HL-60/S4 treated with phorbol 12-myristate 13-acetate at 8.2 ng/mL for 4 days and 3 days (cell line): ENCODE results near the gene CRIP1.

Source experiments
- in situ Hi-C: fragments of 300-500 bp; cut with MboI; formaldehyde crosslinking; loops from 2 replicates; pipeline ENCODE4 v1.15.0; 2022; ENCODE audit warnings: low sequenced_read_pairs

Gene CRIP1, protein sequence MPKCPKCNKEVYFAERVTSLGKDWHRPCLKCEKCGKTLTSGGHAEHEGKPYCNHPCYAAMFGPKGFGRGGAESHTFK

DNA sequence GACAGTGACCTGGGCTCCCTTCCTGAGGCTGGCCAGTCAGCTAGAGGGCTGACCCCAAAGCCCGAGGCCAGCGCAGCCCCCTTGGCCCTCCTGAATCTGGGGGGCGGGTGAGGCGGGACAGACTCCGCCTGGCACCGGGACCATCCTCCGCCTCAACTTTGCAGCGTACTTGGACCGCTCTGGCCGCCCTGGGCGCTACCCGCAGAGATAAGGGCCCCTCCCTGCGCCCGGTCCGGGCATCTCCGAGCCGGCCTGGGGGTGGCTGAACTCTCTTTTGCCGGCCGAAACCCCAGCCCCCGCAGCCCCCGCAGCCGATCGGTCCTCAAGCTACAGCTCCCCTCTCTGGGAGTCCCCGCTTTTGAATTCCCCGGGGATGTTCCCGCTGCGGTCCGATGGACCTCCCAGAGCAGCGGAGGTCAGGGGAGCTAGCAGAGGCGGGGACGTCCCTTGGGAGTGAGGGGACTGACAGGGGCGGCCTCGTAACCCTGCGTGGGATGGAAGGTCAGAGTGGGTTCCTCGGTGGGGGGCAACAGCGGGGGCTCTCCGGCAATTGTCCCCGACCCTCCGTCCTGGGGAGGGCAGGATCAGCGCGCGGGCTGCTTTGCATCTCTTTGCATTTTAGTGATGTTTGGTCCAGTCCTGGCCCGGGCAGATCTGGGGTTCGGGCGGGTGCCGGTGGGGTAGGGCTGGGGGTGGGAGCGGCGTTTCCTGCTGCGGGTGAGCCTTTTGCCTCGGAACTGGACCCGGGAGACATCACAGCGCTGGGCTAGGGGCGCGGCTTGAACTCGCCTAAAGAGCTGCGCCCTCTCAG, at the start of gene CRIP1:
Gene CRIP1 (plus strand): TSS at position 724 of the 811 bp plus-strand sequence. CDS start 374 bp downstream, outside the sequence.
- in situ Hi-C loops = loop anchor here (10.0 kb wide), 1 partner anchor 112 kb away; no protein-coding TSS in a partner anchor

DNA sequence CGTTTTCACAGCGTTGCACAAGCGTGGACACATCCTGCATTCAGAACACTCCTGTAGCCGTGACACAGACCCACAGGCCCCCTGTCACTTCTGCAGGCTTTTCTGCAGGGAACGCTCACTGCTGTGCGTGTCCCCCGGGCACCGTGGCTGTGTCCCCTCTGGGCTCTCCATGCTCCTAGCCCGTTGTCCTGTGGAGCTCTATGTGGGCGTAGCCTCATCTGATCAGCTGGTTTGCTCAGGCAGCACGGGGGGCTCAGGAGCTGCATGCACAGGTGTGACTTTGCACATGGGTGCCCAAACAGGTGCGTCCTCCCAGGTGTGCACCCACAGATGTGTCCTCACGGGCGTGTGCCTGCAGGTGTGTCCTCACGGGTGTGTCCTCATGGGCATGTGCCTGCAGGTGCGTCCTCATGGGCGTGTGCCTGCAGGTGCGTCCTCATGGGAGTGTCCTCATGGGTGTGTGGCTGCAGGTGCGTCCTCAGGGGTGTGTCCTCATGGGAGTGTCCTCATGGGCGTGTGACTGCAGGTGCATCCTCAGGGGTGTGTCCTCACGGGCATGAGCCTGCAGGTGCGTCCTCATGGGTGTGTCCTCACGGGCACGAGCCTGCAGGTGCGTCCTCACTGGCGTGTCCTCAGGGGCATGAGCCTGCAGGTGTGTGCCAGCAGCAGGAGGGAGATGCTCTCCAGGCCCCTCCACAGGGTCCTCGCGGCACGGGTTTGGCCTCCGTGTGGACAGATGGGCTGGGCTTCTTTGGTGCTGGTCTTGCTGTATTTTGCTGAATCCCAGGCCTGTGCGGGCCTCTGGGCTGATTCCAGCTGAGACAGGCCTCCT, 49.6 kb upstream of the CRIP1 start:
- in situ Hi-C loops = no loop called here

DNA sequence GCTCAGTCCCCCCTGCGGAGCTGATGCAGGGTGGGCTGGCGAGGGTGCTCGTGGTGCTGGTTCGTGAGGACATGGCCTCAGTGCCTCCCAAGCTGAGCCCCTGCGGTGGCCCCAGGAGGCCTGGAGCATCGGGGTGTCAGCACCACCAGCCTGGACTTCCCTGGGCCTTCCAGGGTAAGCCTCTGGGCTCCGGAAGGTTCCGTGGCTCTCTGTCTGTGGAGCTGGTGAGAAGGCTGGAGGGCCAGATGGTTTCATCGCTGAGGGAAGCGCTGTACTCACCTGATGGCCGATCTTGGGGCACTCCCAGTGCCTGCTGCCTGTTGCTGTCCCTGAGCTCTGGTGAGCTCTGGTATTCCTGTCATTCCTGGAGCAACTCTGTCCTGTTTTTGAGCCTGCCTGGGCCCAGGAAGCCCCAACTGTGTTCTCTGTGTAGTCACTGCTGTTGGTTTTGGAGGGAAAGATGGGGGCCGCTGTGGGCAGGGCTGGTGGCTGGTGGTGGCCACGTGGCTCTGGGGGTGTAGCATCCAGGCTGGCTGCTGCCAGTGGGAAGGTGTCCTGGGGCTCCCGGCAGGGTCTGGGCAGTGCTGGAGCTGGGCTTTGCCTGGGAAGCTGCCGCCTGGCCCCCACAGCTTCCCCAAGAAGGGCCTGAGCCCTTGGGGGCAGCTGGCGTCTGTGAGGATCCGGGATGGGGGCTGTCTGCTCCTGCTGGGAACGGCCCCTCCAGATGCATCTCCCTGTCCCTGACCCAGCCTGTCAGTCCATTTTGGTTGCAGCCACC, 48.8 kb upstream of the CRIP1 start:
- in situ Hi-C loops = no loop called here

DNA sequence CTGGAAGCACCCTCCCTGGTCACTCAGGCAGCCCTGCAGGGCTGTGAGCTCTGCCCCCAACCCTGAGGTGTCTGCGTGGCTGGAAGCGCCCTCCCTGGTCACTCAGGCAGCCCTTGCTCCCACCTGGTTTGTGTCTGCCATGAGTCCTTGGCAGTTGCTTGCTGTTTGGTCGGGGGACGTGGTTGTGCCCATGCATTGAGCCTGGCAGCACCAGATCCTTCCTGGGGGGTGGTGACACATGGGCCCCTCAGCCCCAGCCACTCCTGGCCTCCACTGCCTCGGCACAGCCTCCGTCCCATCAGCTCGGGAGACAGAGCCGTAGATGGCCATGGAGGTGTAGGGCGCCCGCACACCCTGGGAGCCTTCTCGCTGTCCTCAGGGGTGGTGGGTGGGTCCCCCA, 47.5 kb upstream of the CRIP1 start:
- in situ Hi-C loops = no loop called here

DNA sequence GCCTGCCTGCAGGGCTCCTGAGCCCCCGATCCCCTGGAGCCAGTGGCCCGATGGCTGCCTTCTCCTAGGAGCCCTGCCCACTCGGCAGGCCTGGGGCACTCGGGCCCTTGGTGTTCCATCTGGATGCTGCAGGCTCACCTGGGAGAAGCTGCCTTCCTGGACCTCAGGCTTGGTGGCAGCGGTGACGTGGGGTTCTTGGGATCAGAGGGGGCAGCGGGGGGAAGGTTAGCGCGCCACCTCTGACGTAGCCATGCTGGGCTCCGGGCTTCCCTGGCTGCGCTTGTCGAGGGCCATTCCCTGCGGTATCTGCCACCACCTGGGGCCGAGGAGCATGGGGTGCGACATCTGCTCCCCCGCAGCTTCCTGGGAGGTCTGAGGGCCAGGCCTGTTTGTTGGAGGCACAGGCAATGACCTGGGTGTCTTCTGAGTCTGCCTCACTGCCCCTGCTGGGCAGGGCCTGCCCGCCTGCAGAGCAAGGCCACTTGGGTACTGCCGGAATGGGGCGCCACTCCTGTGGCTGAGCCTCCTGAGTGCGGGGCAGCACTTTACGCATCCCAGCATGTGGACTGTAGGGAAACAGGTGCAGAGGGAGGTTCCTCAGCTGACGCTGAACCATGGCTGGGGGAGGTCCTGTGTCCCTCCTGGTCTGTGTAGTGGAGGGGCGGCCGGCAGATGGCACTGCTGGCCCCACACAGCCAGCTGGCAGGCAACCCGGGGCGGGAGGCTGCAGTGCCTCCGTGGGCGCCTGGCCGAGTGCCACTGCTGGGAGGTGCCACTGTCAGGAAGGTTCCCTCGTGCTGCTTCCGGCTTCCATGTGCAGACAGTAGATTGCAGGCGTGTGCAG, 46.8 kb upstream of the CRIP1 start:
- in situ Hi-C loops = no loop called here

DNA sequence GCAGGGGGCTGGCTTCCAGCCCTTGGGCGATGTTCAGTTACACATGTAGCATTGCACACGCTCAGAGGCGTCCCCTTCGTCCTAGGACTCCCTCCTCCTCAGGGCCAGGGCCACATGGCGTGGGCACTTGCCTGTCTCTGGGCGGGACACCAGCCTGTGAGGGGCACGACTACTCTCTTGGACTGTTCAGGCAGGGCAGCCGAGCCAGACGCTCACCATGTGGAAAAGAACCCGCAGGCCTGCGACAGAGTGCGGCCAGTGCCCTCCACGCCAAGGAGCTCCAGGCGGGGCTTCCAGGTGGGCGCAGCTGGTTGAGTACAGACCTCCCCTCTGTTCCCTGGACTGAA, 46.2 kb upstream of the CRIP1 start:
- in situ Hi-C loops = no loop called here

DNA sequence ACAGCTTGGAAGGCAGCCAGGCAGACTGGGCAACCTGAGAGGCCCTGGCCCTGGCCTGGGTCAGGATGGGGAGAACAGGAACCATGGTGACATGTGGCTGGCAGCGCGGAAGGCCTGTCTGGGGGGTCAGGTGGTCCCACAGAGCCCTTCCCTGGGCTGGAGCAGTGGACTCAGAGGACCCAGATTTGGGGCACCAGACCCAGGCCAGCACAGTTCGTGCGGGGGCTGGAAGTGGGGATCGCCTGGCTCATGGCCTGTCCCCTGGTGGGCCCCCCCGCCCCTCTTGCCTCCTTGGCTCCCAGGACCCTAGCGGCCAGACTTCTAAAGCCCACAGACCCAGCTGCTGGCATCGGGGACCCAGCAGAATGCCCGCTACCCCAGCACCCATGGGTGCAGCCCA, 45.7 kb upstream of the CRIP1 start:
- in situ Hi-C loops = no loop called here

DNA sequence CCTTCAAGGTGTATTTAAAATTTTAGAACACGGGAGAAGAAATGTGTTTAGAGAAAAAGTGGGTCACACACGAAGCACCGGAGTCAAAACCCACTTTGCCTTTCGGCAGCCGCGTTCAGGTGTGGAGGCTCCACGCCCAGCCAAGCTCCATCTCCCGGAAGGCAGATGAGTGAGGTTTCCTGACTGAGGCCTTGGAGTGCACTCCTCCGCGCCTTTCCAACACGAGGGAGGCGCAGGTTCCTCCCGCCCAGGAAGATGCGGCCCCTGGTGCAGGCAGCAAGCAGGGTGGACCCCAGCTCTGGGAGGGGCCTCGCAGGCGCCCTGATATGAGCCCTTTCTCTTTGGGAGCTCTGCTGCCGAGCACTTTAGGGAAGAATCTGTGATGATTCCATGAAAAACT, 44.6 kb upstream of the CRIP1 start:
- in situ Hi-C loops = no loop called here

DNA sequence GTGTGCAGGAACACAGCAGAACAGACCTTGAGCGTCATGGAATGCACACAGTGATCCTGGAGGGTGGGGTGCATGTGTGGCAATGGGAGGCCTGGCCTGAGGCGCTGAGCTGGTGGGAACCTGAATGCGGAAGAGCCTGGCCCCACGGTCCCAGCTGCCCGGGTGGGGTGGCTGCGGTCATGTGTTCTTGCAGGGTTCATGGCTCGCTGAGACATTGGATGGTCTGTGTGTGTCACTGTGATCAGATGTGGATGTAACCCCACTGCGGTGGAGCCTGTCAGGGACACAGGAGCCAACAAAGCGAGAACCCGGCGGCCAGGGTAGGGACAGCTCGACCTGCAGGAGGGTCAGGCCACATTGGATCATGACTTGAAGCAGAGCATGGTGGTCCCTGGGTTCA, 43.9 kb upstream of the CRIP1 start:
- in situ Hi-C loops = no loop called here

DNA sequence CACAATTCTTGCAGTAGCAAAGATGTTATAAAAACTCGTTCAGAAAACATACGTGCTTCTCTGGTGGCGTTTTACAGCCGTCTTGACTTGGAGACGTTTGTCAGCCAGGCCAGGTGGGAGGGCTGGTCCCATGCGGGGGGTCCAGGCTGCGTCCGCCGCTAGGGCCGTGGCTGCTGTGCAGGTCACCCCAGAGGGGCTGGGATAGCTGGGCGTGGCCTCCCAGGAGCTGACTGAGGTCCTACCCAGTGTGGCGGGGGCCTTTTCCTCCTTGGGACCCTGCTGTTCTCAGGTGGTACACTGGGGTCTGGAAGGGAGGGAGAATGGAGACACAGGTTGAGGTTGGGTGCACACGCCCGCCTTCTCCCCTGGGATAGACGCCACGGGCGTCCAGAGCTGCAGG, 41.8 kb upstream of the CRIP1 start:
- in situ Hi-C loops = no loop called here

DNA sequence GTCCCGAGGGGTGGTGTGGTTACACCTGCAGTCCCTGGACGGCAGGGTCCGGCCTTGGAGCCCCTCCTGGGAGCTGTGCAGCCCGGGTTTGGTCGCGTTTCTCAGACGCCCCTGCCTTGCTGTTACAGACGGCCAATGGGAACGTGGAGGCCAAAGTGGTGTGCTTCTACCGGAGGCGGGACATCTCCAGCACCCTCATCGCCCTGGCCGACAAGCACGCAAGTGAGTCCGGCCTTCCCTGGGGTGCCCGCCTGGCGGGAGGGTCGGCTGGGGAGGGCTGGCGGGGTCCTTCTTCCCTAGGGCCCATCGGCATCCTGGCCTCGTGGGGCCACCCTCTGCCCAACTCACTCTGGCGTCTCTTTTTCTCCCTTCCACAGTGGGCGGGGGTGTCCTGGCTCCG, 41.4 kb upstream of the CRIP1 start:
- in situ Hi-C loops = no loop called here

DNA sequence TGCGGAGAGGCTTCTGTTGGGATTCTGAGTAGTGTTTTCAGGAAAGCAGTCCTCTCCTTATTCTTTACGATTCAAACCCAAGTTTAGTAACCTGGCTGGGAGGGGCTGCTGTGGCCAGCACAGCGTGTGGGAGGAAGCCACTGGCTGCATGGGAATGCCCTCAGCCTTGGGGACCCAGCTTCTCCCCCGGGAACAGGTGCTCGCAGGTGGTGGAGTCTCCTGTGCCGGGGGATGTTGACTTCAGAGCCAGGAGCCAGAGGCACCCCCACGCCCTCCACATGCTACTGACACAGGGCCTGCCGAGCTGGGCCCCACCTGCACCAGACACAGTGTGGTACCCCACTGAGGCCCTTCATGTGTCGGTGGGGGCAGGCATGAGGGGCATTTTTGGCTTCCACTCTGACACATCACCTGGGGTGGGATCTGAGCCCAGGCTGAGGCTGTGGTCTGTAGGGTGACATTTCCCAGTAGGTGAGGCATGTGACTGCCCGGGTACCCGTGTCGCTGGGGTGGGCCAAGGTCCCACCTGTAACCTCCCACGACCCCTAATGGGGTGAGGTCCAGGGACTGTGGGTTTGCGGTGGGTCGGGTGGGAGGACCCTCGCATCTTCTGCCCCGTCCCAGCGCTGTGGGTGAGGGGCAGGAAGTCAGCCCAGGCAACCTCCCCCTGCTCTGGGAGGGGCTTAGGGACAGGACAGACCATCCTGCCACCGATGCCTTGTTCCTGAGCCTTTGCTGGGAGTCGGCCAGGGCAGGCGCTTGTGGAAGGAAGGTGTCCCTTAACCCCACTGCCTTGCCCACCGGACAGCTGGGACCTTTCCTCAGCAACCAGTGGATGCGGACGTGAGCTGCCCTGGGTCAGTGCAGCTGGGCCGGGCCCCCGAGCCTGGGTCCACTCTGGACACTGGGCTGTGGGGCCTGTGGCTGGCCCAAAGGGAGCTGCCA, 40.5 kb upstream of the CRIP1 start:
- in situ Hi-C loops = no loop called here

DNA sequence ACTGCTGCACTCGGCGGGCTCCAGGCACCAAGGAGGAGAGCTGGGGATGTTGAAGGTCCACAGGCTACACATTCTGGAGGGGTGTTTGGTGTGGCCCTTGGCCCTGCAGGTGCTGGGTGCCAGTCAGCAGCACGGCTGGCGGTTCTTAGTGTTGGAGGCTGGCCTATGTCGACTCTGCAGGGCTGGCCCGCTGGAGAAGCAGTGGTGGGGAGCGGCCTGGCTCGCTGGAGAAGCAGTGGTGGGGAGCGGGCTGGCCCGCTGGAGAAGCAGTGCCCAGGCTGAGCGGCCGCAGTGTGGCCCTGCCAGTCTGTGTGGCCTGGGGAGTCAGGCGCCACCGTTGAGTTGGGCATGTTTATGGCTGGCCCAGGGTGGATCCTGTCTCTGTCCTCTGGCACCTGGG, 39.7 kb upstream of the CRIP1 start:
- in situ Hi-C loops = no loop called here

DNA sequence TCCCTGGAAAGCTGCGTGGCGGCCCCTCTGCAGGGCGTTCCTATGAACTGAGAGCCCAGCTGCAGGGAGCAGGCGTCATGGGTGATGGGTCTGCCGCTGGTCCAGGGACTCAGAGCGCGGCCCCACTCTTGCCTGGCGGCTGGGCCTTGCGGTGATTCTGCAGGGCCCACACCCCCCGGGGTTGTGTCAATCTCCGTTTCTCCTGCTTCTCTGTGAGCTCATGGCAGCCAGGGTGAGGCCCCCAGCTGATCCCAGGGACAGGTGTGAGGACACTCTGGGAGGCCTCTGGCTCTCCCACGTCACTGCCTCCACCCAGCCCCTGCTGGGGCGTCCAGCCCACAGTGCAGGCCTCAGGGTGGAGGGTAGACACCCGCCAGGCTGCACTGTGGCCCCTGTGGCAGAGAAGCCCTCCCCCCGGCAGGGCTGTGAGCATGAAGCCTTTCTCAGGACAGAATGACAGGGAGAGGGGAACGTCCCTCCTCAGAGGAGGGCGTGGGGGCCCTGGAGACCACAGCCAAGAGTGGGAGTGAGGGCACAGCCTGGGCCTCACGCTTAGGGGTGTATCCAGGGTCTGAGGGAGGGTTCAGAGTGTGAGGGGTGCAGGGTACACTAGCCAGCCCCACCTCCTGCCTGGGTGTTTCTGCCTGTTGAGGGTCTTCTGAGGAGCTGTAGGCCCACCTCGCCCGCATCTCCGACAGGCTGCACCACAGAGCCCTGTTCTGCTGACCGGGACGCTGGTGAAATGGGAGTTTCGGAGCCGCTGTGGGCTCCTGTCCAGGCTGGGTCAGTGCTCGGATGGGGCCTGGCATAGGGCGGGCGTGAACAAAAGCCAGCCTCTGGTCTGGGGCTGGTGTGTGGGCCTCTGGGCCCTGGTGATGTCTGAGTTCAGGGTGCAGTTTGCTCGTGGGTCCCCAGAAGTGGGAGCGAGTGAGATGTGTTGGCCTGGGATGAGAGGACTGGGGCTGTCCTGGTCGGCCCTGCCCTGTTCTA, 38.7 kb upstream of the CRIP1 start:
- in situ Hi-C loops = no loop called here

DNA sequence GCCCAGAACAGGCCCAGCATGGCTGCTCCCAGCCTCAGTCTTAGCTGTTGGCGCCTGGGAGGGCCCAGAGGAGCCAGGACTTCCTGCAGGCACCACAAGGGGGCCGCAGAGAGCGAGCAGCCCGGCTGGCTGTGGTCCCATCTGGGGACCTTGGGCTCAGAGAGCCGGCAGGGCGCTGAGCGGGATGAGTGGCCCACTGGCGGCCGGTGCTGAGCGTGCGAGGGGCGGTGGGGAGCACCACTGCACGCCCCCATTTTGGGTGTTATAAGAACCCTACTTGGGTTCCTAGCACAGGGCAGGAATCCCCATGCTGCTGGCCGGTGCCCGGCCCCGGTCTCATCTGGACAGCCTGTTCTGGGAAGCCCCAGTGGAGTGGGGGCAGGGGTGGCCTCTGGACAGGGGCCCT, 38.0 kb upstream of the CRIP1 start:
- in situ Hi-C loops = no loop called here

DNA sequence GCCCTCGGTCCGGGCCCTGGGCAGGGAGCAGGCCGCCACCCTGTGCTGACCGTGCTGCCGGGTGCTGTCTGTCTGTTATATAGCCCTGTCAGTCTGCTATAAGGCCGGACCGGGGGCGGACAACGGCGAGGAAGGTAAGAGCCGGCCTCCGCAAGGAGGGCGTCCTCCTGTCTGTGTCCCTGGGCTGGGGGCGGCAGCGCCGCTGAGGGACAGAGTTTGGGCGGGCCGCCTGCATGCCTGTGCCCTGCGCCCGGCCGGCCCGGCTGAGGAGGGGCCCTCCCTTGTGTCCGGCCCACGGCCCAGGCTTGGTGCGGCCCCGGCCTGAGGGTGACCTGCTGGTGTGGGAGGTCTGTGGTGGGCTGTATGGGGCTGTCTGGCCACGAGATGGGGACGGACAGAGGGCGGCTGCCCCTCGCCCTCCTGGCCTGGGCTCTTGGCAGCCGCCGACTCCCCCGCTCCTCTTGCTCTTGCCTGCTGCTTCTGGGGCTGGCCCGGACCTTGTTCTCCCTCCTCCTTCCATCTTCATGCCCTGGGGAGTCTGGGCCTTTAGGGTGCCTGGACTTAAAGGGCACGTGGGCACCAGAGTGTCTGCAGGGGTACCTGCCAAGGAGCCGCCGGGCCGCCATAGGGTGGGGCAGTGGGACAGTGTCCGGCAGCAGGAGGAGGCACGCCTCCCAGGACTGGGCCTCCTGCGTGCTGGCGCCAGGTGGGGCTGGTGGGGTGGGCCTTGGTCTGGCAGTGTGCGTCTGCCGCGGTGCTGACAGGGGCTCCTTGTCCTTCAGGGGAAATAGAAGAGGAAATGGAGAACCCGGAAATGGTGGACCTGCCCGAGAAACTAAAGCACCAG, 37.2 kb upstream of the CRIP1 start:
- in situ Hi-C loops = no loop called here

DNA sequence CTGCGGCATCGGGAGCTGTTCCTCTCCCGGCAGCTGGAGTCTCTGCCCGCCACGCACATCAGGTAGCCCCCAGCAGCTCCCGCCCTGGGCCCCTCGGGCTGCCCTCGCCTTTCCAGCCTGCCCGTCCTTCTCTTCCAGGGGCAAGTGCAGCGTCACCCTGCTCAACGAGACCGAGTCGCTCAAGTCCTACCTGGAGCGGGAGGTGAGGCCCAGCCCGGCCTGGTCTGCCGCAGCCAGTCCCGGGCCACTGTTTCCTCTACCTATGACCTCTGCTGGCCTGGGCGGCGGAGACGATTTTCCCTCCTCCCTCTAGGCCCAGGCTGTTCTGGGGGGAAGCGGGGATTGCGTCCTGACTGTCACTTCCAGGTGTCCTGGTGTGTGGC, 36.6 kb upstream of the CRIP1 start:
- in situ Hi-C loops = no loop called here
